ENCODE results near the gene TEAD4. TPM values are rescaled to one million over a fixed set of nuclear protein-coding genes. Genes with fewer than 3 reads are reported as not detected.
A peak's percentile ranks its signal among the peaks of the same experiment; 100 is the strongest.

TEAD4 gene
- total RNA-seq, 1 donor from 2014 or later = 11.6 TPM

- DNase-seq (peak; percentile 64), ATAC-seq (peak; percentile 70)
- intact Hi-C loops (cut with micrococcal nuclease) = no loop called here
These were observed 550 bp downstream of the TEAD4 start for GRCh38 chr12:2959505-2960389.

DNA sequence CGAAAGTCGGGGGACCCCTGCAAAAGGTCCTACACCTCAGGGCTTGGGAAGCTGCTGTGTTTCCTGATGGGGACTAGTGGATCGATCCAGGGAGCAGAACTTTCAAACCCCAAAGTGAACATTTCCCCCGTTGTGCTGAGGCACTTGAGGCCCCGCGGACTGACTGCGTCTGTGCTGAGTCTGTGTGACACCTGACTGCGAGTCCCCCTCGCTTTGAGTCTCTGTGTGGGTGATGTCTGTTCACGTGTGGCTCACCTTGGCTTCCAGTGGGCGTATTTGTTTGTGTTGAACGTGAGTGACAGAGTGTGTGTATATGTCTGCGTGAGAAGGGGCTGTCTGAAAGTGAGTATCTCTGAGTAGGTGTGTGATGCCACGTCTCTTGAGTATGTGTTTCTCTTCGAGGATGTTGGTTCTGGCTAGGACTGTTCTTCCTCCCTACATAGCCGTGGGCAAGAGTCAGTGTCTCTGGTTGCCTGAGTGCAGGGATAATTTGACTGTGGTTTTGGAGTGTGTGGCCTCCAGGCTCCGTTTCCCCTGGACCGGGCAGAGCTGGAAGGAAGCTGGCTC lies 1.3 kb downstream of the TEAD4 start:
- ATAC-seq = no peak
- DNase-seq = no peak
- intact Hi-C loops (cut with micrococcal nuclease) = no loop called here

GRCh38 chr12:2960996-2961616 lies 1.9 kb downstream of the TEAD4 start:
- DNase-seq (no peak), ATAC-seq (no peak)
- intact Hi-C loops (cut with micrococcal nuclease) = no loop called here

- ATAC-seq (no peak), DNase-seq (no peak)
- intact Hi-C loops (cut with micrococcal nuclease) = no loop called here
These were observed 2.5 kb downstream of the TEAD4 start for GRCh38 chr12:2961705-2962104.

- no peak for DNase-seq
- ATAC-seq = peak; percentile 5
- intact Hi-C loops (cut with micrococcal nuclease) = no loop called here
These were observed 4.1 kb downstream of the TEAD4 start for GRCh38 chr12:2963154-2963759.

GRCh38 chr12:2963760-2964292 lies 4.6 kb downstream of the TEAD4 start:
- peak; percentile 45 for ATAC-seq
- peak; percentile 49 for DNase-seq
- intact Hi-C loops (cut with micrococcal nuclease) = no loop called here

GRCh38 chr12:2967651-2968050 lies 8.5 kb downstream of the TEAD4 start:
- DNase-seq = no peak
- ATAC-seq = no peak
- intact Hi-C loops (cut with micrococcal nuclease) = no loop called here

- intact Hi-C loops (cut with micrococcal nuclease) = no loop called here
- no peak for ATAC-seq
- no peak for DNase-seq
These were observed 11.5 kb downstream of the TEAD4 start for GRCh38 chr12:2970744-2971143.

DNA sequence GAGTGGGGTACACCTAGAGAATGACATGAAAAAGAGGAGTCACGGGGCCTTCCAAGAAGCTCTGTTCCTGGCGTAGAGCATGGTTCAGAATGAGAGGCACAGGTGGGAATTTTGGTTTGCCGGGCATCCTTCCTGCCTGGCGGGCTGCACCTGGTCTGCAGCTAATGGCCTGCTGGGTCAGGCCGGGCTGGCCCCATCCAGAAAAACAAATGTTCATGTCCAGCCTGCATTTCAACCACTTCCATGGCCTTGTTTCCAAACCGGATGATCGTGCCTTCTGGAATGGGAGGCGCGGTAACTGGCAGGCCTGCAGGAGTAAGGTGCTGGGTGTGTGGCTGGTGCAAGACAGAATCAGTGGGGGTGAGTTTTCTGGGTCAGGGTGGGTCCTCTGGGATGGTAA lies 14.4 kb downstream of the TEAD4 start:
- intact Hi-C loops (cut with micrococcal nuclease) = no loop called here
- ATAC-seq (no peak), DNase-seq (no peak)

GRCh38 chr12:2974560-2974971 lies 15.4 kb downstream of the TEAD4 start:
- intact Hi-C loops (cut with micrococcal nuclease) = no loop called here
- peak; percentile 64 for ATAC-seq
- no peak for DNase-seq

DNA sequence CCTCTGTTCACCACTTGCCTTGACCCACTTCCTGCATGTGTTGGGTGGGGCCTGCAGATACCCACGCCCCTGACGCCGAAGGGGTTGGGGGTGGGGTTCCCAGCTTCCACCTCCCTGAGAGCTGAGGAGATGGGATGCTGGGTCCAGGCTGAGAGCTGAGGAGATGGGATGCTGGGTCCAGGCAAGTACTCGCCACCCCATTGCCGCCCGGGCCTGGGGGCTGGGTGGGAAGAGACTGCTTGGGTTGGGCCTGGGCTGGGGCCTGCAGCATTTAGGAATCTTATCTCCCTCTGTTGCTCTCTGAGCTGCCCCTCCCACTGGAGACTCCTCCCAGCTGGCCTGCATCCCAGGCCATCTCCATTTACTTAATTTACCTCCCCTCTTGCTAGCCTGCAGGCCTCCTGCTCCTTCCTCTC lies 17.4 kb downstream of the TEAD4 start:
- no peak for ATAC-seq
- intact Hi-C loops (cut with micrococcal nuclease) = no loop called here

GRCh38 chr12:2977776-2978175 lies 18.6 kb downstream of the TEAD4 start:
- intact Hi-C loops (cut with micrococcal nuclease) = no loop called here
- no peak for ATAC-seq
- no peak for DNase-seq

More for the DNA sequence above, 17.4 kb downstream of the TEAD4 start:
- DNase-seq = no peak

- intact Hi-C loops (cut with micrococcal nuclease) = no loop called here
- ATAC-seq = no peak
These were observed 20.6 kb downstream of the TEAD4 start for GRCh38 chr12:2979806-2980205.

GRCh38 chr12:2980630-2981029 lies 21.4 kb downstream of the TEAD4 start:
- DNase-seq (no peak), ATAC-seq (no peak)

More at GRCh38 chr12:2979806-2980205, 20.6 kb downstream of the TEAD4 start:
- no peak for DNase-seq

GRCh38 chr12:2982361-2982760 lies 23.2 kb downstream of the TEAD4 start:
- DNase-seq (no peak), ATAC-seq (peak; percentile 28)
- intact Hi-C loops (cut with micrococcal nuclease) = no loop called here

More at GRCh38 chr12:2980630-2981029, 21.4 kb downstream of the TEAD4 start:
- intact Hi-C loops (cut with micrococcal nuclease) = no loop called here

GRCh38 chr12:2984249-2984648 lies 25.1 kb downstream of the TEAD4 start:
- ATAC-seq = no peak
- intact Hi-C loops (cut with micrococcal nuclease) = no loop called here
- no peak for DNase-seq

DNA sequence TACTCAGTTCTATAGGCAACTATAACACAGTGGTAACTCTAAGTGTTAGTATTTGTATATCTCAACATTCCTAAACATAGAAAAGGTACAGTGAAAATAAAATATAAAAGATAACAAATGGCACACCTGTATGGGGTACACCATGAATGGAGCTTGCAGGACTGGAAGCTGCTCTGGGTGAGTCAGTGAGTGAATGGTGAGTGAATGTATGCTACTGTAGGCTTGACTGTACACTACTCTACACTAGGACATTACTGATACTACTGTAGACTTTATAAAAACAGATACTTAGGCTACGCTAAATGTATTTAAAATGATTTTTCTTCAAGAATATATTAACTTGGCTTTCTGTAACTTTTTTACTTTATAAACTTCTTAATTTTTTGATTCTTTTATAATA lies 25.5 kb downstream of the TEAD4 start:
- intact Hi-C loops (cut with micrococcal nuclease) = no loop called here
- no peak for DNase-seq
- no peak for ATAC-seq

DNA sequence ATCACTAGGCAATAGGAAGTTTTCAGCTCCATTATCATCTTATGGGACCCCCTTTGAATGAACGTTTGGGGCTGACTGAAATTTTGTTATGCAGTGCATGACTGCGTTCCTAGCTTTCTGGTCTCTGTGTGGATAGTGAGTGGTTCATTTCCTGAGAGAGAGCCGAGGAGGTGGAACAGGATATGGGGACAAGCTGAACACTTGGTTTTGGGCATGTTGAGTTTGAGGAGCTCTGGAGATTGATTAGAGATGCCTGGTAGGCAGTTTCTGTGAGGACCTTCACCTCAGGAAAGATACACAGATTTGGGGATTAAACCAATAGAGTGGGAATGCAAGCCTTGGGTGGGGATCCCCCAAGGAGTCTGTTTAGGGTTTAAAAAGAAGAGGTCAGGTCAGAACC lies 27.7 kb downstream of the TEAD4 start:
- no peak for DNase-seq
- intact Hi-C loops (cut with micrococcal nuclease) = no loop called here
- ATAC-seq = no peak

DNA sequence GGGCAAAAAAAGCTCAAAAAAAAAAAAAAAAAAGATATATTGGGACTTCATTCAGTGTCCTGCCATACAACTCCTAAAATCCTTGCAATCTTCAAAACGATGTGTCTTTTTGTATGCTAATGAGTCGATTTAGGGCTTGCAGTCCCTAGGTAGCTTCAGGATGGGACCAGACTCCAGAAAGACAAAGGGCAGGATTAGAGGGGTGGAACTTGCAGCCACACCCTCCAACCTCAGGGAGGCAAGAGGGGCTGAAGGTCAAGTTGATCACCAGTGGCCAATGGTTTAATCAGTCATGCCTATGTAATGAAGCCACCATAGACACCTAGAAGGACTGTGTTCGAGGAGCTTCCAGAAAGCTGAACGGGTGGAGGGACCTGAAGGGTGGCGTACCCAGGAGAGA lies 29.3 kb downstream of the TEAD4 start:
- ATAC-seq = no peak
- intact Hi-C loops (cut with micrococcal nuclease) = no loop called here
- DNase-seq = no peak

- intact Hi-C loops (cut with micrococcal nuclease) = no loop called here
- ATAC-seq = no peak
These were observed 33.5 kb downstream of the TEAD4 start for GRCh38 chr12:2992724-2993123.

More at GRCh38 chr12:2992724-2993123, 33.5 kb downstream of the TEAD4 start:
- no peak for DNase-seq
